CD4-positive, alpha-beta T cell treated with Interleukin-21 for 1 hour (primary cell): Measurements from ENCODE around the gene COL21A1.

Experiments
- DNase-seq: peaks from one replicate; pipeline ENCODE4 v3.0.0-alpha.2; 2020

The COL21A1 gene

DNA sequence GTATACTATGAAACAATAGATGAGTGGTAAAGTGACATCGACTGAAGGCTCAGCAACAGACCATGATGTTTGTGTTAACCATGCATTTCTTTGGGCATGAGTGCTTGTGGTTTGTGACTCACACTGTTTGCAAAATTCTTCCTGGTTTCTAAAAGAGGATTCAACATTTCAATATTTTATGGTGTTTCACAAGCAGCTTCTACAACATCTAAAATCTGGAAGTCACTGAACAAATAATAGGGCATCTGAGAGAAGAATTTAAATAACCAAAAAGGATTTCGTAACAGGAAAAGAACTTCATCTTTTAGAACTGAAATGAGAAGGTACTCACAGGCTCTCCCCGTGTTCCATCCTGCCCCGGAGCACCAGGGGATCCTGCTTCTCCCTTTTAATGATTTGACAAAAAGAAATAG, 146.2 kb downstream of the COL21A1 start:
- no peak for DNase-seq

- DNase-seq = no peak
Measured at GRCh38 chr6:56096946-56097621, 150.3 kb downstream of the COL21A1 start.

DNA sequence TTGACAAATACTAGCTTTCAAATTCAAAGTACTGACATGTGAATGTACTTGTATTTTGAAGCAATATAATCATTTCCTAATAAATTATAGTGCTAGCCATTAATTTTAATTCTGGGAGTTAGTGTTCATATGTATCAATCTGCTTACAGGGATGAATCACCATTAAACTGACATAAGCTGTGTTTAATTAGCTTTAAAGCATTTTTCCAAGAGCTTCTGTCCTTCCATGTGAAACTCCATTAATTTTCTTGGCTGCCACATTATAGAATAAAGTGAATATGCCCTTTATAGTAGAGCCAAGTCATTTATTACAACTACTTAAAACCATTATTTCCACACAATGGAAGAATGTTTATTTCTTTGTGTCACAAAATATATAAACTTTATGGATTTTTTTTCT, 150.8 kb downstream of the COL21A1 start:
- no peak for DNase-seq

DNA sequence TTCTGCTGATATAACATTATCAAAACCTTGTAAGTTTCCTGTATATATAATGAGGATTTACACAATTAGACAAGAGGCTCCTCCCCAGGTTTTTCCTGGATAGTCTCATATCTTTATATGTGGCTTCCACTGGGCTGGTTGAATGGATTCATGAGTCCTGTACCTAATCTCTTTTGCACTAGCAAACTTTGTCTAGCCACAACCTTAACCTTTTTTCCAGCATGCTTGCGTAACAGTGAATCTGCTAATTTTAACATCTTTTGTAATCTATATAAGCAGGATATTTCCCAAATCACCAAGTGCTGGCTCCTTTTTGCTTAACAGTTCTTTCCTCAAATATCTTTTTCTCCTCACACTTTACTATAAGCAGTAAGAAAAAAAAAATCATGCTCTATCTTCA, 153.6 kb downstream of the COL21A1 start:
- DNase-seq = no peak

DNA sequence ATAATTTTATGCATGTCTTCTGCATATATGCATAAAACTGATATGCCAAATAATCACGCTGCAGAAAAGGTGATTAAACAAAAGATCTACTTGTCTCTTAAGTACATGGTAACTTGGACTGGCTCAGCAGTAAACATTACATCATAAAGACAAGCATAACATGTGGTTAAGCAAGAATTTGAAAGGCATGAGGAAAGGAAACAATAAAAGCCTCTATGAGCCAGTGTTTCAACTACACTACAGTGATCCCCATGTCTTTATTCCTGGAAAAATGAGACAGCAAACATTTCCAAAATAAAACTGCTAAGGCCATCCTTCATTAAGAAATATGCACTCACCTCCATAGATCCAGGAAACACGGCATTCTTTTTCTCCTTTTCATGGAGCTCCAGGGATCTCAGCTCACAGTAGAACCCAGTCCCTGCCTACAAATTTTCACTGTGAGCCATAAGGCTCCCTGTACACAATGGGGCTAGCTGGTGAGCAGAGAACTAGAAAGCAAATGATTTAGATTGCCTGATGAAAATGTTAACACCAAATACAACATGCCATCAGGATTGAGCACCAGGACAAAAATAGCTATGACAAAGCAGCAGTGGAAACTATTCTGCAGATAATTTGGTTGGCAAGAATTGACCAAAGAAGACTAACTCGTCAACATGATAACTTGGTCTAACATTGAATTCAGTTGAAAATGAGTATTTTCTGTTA, 156.1 kb downstream of the COL21A1 start:
- no peak for DNase-seq

GRCh38 chr6:56088641-56089040, 158.7 kb downstream of the COL21A1 start:
- no peak for DNase-seq

DNA sequence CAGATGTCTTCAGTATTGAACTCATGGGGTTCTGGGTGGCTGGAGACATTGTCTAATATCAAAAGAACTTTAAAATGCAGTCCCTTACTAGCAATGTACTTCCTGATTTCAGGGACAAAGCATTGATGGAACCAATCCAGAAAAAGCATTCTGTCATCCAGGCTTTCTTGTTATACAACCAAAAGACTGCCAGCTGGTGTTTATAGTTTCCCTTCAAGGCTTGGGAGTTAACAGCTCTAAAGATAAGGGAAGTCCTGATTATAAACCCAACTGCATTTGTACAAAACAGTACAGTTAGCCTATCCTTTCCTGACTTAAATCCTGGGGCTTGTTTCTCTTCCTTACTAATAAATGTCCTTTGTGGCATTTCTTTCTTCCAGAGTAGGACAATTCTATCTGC, 160.0 kb downstream of the COL21A1 start:
- no peak for DNase-seq

- DNase-seq = no peak
Measured at GRCh38 chr6:56079751-56080540, 167.4 kb downstream of the COL21A1 start.

- no peak for DNase-seq
Measured at GRCh38 chr6:56076033-56076432, 171.3 kb downstream of the COL21A1 start.

DNA sequence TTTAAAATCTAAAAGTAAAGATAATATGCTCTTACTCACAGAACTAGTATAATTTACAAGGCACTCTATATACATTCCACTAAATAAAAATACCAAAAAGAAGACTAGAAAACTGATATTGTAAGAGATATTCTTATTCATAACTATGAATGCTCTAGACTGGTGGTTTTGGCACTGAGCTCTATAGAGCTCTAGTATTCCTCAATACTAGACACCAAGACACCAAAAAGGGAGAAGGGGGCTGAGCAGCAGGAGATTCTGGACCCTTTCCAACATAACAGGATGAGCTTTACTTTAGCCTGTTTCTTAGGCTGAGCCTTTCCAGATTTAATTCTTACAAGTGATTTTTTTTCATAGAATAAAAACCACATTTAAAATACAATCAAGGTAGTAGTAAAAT, 173.6 kb downstream of the COL21A1 start:
- DNase-seq = no peak

DNA sequence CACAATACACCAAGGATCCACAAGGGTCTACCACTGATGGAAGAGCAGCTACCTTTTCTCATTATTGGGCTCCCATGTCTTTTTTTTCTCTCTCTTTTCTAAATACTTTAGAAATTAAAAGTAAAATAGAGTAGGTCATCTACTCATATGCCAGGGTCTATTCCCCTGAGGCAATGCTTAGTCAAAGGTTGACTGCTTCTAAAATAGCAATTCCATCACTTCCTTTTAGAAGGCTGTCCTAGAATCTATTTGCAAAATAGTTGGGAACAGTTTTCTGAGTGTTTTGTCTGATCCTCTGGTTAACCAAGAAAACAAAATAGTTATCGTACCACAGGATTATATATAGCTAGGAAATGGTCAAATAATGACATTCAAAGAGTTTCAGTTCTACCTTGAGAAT, 174.1 kb downstream of the COL21A1 start:
- no peak for DNase-seq

GRCh38 chr6:56072856-56073255, 174.5 kb downstream of the COL21A1 start:
- no peak for DNase-seq

DNA sequence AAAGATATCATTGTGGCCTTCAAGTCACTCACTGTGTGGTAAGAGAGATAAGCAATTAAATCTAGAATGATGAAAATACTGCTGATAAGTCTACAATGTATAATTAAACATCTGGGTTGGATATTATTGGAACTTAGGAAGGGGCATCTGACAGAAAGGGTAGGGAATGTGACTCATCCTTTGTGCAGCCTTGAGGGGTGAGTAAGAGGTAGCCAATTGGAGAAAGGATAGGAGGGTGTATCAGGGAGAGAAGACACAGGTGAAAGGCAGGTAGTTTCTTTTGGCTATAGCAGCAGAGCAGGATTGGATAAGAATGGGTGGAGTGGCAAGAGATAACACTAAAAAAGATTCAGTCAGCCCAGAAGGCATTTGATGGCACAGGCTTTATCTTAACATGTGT, 182.0 kb downstream of the COL21A1 start:
- DNase-seq = no peak

- DNase-seq = no peak
Measured at GRCh38 chr6:56062836-56063235, 184.5 kb downstream of the COL21A1 start.

DNA sequence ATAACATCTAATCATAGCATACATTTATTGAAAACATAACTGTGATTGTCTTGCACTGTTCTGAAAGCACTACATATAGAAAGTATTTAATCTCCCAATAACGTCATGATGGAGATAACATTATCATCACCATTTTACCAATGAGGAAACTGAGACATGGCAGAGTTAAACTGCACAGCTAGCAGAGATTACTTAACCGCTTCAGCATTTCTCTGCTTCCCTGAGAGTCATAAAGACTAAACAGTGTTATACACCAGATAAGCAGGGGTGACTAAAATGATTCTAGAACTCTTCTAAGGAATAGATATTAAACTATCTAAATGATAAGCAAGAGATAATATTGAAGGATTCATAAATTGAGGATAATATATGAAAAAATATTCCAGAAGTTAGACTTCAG, 188.7 kb downstream of the COL21A1 start:
- no peak for DNase-seq

DNA sequence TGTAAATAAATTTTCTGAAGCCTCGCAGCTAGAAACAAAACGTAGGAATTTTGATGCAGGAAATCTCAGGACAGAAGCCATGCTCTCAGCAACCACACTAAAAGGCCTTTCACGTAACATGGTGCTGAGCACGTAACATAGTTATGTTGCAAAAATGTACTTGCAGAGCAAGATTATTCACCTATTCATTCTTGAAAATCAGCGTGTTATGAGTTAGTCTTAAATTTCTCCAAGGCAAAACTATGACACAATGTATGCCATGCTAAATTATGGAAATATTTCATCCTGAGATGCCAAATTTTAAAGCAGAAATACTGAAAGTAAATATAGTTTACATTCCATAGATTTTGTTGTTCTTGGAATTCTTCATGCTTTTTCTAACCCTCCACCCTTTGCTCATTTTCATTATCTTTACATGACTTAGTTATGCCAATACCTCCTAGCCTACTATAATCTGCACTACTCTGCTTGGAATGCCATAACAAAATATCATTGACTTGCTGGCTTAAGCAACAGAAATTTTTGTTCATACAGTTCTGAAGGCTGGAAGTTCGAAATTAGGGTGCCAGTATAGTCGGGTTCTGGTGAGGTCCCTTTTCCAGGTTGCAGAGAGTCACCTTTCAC, 192.2 kb downstream of the COL21A1 start:
- no peak for DNase-seq

DNA sequence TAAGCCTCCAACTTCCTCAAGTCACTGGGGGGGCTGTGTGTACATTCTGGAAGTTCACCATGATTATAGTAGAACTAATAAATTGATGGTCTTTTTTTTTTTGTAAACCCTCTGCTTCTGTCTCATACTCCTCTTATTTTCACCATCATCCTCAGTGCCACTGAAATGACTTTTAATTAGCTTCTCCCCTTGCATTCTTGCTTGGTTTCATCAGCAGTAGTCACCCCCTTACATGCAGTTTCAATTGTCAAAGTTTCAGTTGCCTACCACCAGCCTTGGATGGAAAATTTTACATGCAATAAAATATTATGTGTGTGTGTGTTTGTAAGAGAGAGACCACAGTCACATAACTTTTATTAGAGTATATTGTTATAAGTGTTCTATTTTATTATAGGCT, 196.2 kb downstream of the COL21A1 start:
- no peak for DNase-seq

DNA sequence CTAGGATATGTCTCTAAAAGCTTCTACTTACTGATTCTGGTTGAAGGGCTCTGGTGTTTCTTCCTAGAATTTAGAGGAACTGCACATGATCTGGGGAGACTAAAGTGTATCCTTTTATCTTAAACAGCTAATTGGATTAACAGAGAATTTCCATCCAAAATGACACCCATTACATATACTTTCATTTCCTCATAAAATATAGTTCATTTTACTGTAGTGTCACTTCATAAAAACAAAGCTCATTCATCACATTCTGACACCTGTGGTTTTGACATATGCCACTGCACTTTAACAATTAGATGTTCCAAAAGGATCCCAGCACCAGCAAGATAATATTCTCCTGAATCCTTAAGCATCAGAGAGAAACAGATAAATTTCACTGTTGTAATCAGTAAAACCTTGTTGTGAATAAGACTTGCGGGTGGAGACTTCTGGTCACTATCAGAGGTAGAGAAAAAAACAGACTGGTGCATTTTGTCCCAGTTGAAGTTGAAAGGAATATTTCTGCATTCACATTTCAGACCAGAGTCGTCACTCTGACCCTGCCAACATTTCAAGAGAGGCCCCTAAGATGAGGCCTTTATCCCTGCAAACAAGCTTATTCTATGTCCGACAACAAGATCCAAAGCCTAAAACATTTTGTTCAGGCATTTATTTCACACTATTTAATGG, 196.7 kb downstream of the COL21A1 start:
- DNase-seq = no peak

GRCh38 chr6:56048601-56049000, 198.8 kb downstream of the COL21A1 start:
- no peak for DNase-seq

GRCh38 chr6:56047931-56048540, 199.3 kb downstream of the COL21A1 start:
- no peak for DNase-seq

GRCh38 chr6:56046576-56046975, 200.8 kb downstream of the COL21A1 start:
- DNase-seq = no peak

DNA sequence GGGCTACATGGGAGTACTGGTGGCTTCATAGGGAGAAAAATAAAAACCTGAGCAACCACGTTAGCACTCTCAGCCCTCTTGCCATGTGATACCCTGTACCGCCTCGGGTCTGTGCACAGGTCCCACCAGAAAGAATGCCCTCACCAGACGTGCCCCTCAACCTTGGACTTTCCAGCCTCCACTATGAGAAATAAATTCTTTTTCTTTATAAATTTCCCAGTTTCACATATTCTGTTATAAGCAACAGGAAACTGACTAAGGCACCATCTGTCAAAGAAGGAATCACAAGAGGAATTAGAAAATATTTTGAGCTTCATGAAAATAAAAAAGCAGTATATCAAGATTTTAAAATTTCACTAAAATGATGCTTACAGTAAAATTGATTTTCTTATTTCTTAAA, 203.6 kb downstream of the COL21A1 start:
- no peak for DNase-seq

- no peak for DNase-seq
Measured at GRCh38 chr6:56043076-56043475, 204.3 kb downstream of the COL21A1 start.
